Activated CD8-positive, alpha-beta memory T cell treated with anti-CD3 and anti-CD28 coated beads for 1 hour (primary cell): Measurements from ENCODE around the gene INTS2.
"Not testable (repeated sequence)": the region's sequence is repeated elsewhere in the genome, so short reads cannot be mapped to it uniquely, and the experiment has no call there.

Experiments used
- DNase-seq, 2 donors: peaks; one replicate each; pipeline ENCODE4 v3.0.0-alpha.2; 2020; ENCODE audit warnings: low read depth in 1 of 2; ENCODE audit errors: extremely low read depth in 1 of 2

Gene INTS2

GRCh38 chr17:61894310-61894709 lies 33.5 kb downstream of the INTS2 start:
- DNase-seq = not testable (repeated sequence)

GRCh38 chr17:61887733-61888132 lies 40.0 kb downstream of the INTS2 start:
- DNase-seq = not testable (repeated sequence)

GRCh38 chr17:61885865-61886264 lies 41.9 kb downstream of the INTS2 start:
- DNase-seq = not testable (repeated sequence)

GRCh38 chr17:61884864-61885263 lies 42.9 kb downstream of the INTS2 start:
- DNase-seq = no peak

GRCh38 chr17:61880589-61881102 lies 47.1 kb downstream of the INTS2 start:
- DNase-seq = no peak

GRCh38 chr17:61878984-61879612 lies 48.7 kb downstream of the INTS2 start:
- DNase-seq = no peak

GRCh38 chr17:61878520-61878919 lies 49.3 kb downstream of the INTS2 start:
- DNase-seq = no peak

- DNase-seq = no peak
Observed at GRCh38 chr17:61877837-61878236, 49.9 kb downstream of the INTS2 start.

- no peak for DNase-seq
Observed at GRCh38 chr17:61875804-61876203, 52.0 kb downstream of the INTS2 start.

- no peak for DNase-seq
Observed at GRCh38 chr17:61875285-61875684, 52.5 kb downstream of the INTS2 start.

- no peak for DNase-seq
Observed at GRCh38 chr17:61874075-61874474, 53.7 kb downstream of the INTS2 start.

- no peak for DNase-seq
Observed at GRCh38 chr17:61872099-61872498, 55.7 kb downstream of the INTS2 start.

- DNase-seq = no peak
Observed at GRCh38 chr17:61869138-61869537, 58.6 kb downstream of the INTS2 start.

GRCh38 chr17:61868074-61868473 lies 59.7 kb downstream of the INTS2 start:
- DNase-seq = no peak

GRCh38 chr17:61867033-61867432 lies 60.7 kb downstream of the INTS2 start:
- DNase-seq = no peak

- no peak for DNase-seq
Observed at GRCh38 chr17:61863801-61864126, 64.0 kb downstream of the INTS2 start.

- peak; percentile 62 to 76 for DNase-seq
Observed at GRCh38 chr17:61862975-61863800, 64.6 kb downstream of the INTS2 start, which contains the start of gene BRIP1. BRIP1 (minus strand) TSS chr17:61863528; CDS start chr17:61861539, 1,989 bp downstream.

GRCh38 chr17:61862105-61862574 lies 65.6 kb downstream of the INTS2 start:
- no peak for DNase-seq

GRCh38 chr17:61860397-61860796 lies 67.4 kb downstream of the INTS2 start:
- DNase-seq = not testable (repeated sequence)

GRCh38 chr17:61856035-61856434 lies 71.7 kb downstream of the INTS2 start:
- DNase-seq = no peak

- DNase-seq = no peak
Observed at GRCh38 chr17:61852857-61853256, 74.9 kb downstream of the INTS2 start.

GRCh38 chr17:61849674-61850073 lies 78.1 kb downstream of the INTS2 start:
- DNase-seq = no peak
